SU-DHL-6 (cell line): Measurements from ENCODE around the gene ZGRF1.
"Not testable (repeated sequence)": the region's sequence is repeated elsewhere in the genome, so short reads cannot be mapped to it uniquely, and the experiment has no call there.

ENCODE experiments used
- H2AFZ ChIP-seq: fragments of 200-600 bp; sonication (generic); 2 replicates; pipeline ENCODE4 v1.6.1; 2014; ENCODE audit warnings: low read depth, mild to moderate bottlenecking, moderate library complexity, mixed read lengths, antibody characterized with exemption, low read length; ENCODE audit not compliant: severe bottlenecking
- H3F3A ChIP-seq: fragments of 200-600 bp; shearing (Covaris generic); 2 replicates; pipeline ENCODE4 v1.6.0; 2016; ENCODE audit warnings: antibody characterized with exemption, mild to moderate bottlenecking; ENCODE audit not compliant: insufficient read depth
- H3K27ac ChIP-seq: fragments of 200-600 bp; sonication (generic); 2 replicates; pipeline ENCODE4 v1.5.1; 2016; ENCODE audit warnings: low read depth, mild to moderate bottlenecking, low read length, moderate library complexity, mixed read lengths
- H3K27me3 ChIP-seq: fragments of 200-600 bp; sonication (generic), shearing (Covaris generic); 2 replicates; pipeline ENCODE4 v1.6.0; 2014; ENCODE audit warnings: mild to moderate bottlenecking, low read length
- H3K36me3 ChIP-seq: fragments of 200-600 bp; sonication (generic); 2 replicates; pipeline ENCODE4 v1.6.1; 2014; ENCODE audit warnings: mild to moderate bottlenecking, low read length, mixed read lengths
- H3K4me2 ChIP-seq: fragments of 300-600, 200-600 bp; shearing (Covaris generic), sonication (generic); 2 replicates; pipeline ENCODE4 v1.6.0; 2014; ENCODE audit warnings: low read length, low read depth, mild to moderate bottlenecking; ENCODE audit not compliant: poor library complexity, severe bottlenecking
- H3K4me3 ChIP-seq: fragments of 200-600 bp; sonication (generic); 2 replicates; pipeline ENCODE4 v1.5.1; 2014; ENCODE audit warnings: antibody characterized with exemption, low read length, mild to moderate bottlenecking, mixed read lengths; ENCODE audit not compliant: insufficient read depth, poor library complexity, severe bottlenecking
- H3K79me2 ChIP-seq: fragments of 200-600 bp; sonication (generic); 2 replicates; pipeline ENCODE4 v1.6.1; 2014; ENCODE audit warnings: mild to moderate bottlenecking, low read length, moderate library complexity; ENCODE audit not compliant: insufficient read depth
- H3K9ac ChIP-seq: fragments of 200-600 bp; sonication (generic); 2 replicates; pipeline ENCODE4 v1.7.0; 2014; ENCODE audit warnings: mild to moderate bottlenecking, low read length
- H3K9me2 ChIP-seq: fragments of 200-600 bp; sonication (generic); replicated peaks from 2 replicates; pipeline ENCODE4 v1.6.1; 2014; ENCODE audit warnings: low read length; ENCODE audit not compliant: insufficient read depth
- H3K9me3 ChIP-seq: fragments of 200-600 bp; sonication (generic); 2 replicates; pipeline ENCODE4 v1.6.1; 2014; ENCODE audit warnings: low read length, mixed read lengths; ENCODE audit not compliant: insufficient read depth
- H4K20me1 ChIP-seq: fragments of 200-600 bp; sonication (generic); 2 replicates; pipeline ENCODE4 v1.6.1; 2014; ENCODE audit warnings: low read depth, mild to moderate bottlenecking, antibody characterized with exemption, low read length, moderate library complexity, mixed read lengths
- CTCF ChIP-seq: fragments of 200-600 bp; sonication (generic); IDR thresholded peaks from one replicate; pipeline ENCODE4 v1.5.1; 2017; ENCODE audit warnings: antibody characterized with exemption, mild to moderate bottlenecking, low read length, moderate library complexity; ENCODE audit not compliant: insufficient read depth, poor library complexity, severe bottlenecking
- EZH2phosphoT487 ChIP-seq: fragments of 200-600 bp; sonication (generic), shearing (Covaris generic); conservative IDR thresholded peaks from 2 replicates; pipeline ENCODE4 v1.6.1; 2018; ENCODE audit warnings: mild to moderate bottlenecking, antibody characterized with exemption, low read length, moderate library complexity, mixed read lengths

Gene ZGRF1

GRCh38 chr4:112664611-112665010 lies 27.9 kb upstream of the ZGRF1 start:
- no peaks in the 10 kb centered on the region for H3F3A ChIP-seq
- no peak overlapping the region for H3K9ac ChIP-seq
- H3K9me2 ChIP-seq: no peaks in the 10 kb centered on the region
- TF ChIP-seq CTCF (no peak), EZH2phosphoT487 (no peak)
- H3K27ac ChIP-seq: no peak overlapping the region
- no peaks in the 10 kb centered on the region for H3K79me2 ChIP-seq
- no peak overlapping the region for H3K4me3 ChIP-seq
- H4K20me1 ChIP-seq: no peaks in the 10 kb centered on the region
- no peaks in the 10 kb centered on the region for H3K9me3 ChIP-seq
- no peaks in the 10 kb centered on the region for H3K27me3 ChIP-seq
- no peak overlapping the region for H3K4me2 ChIP-seq
- H3K36me3 ChIP-seq: no peaks in the 10 kb centered on the region
- no peak overlapping the region for H2AFZ ChIP-seq

GRCh38 chr4:112656115-112656514 lies 19.4 kb upstream of the ZGRF1 start:
- H3K4me2 ChIP-seq, H3K27ac ChIP-seq, H2AFZ ChIP-seq, H3K9me3 ChIP-seq, H3K9ac ChIP-seq, H4K20me1 ChIP-seq, H3K9me2 ChIP-seq, H3K36me3 ChIP-seq, H3F3A ChIP-seq, H3K27me3 ChIP-seq, H3K79me2 ChIP-seq, H3K4me3 ChIP-seq: not testable (repeated sequence)

GRCh38 chr4:112655270-112655669 lies 18.6 kb upstream of the ZGRF1 start:
- Histone ChIP-seq H2AFZ (no peak overlapping the region), H3K36me3 (no peaks in the 10 kb centered on the region; the same call in 1 of the 2 replicates)
- no peak for TF ChIP-seq EZH2phosphoT487
- no peak for TF ChIP-seq CTCF

GRCh38 chr4:112652216-112652615 lies 15.5 kb upstream of the ZGRF1 start:
- no peaks in the 10 kb centered on the region for H4K20me1 ChIP-seq
- no peaks in the 10 kb centered on the region for H3K79me2 ChIP-seq
- no peak overlapping the region for H2AFZ ChIP-seq
- no peak overlapping the region for H3K4me3 ChIP-seq
- H3K4me2 ChIP-seq: no peak overlapping the region
- no peak overlapping the region for H3K27ac ChIP-seq
- peaks cover under 1% of the 10 kb centered on the region; the same call in 1 of the 2 replicates for H3K36me3 ChIP-seq
- no peak for TF ChIP-seq EZH2phosphoT487
- TF ChIP-seq CTCF: no peak
- no peak overlapping the region for H3K9ac ChIP-seq
- H3K9me3 ChIP-seq: no peaks in the 10 kb centered on the region
- H3K27me3 ChIP-seq: no peaks in the 10 kb centered on the region
- no peaks in the 10 kb centered on the region; the same call in 1 of the 2 replicates for H3F3A ChIP-seq
- no peaks in the 10 kb centered on the region for H3K9me2 ChIP-seq

More at GRCh38 chr4:112655270-112655669, 18.6 kb upstream of the ZGRF1 start:
- Histone ChIP-seq H4K20me1 (no peaks in the 10 kb centered on the region), H3K79me2 (no peaks in the 10 kb centered on the region), H3F3A (no peaks in the 10 kb centered on the region; the same call in 1 of the 2 replicates), H3K4me3 (no peak overlapping the region), H3K4me2 (no peak overlapping the region), H3K9ac (no peak overlapping the region), H3K9me3 (no peaks in the 10 kb centered on the region), H3K27me3 (no peaks in the 10 kb centered on the region), H3K27ac (no peak overlapping the region), H3K9me2 (no peaks in the 10 kb centered on the region)
